Measurements from ENCODE around the gene SON.
A peak's percentile ranks its signal among the peaks of the same experiment; 100 is the strongest.

The SON gene

GRCh38 chr21:33578214-33578613 lies 35.4 kb downstream of the SON start:
- no peaks in the 10 kb centered on the region for H3K27me3 ChIP-seq (ENCODE audit: insufficient read depth, insufficient read length)
- no peak for DNase-seq (ENCODE audit: low read depth, low spot score)
- peaks cover 90% of the 10 kb centered on the region for H3K36me3 ChIP-seq (ENCODE audit: insufficient read depth, insufficient read length, low read length)
- TF ChIP-seq SUZ12 (IDR thresholded peaks at IDR 0.05; ENCODE audit: extremely low read depth, insufficient read depth, insufficient read length) (no peak), YY1 (IDR thresholded peaks at IDR 0.05; ENCODE audit: insufficient read depth, insufficient read length) (no peak), ZNF274 (IDR thresholded peaks at IDR 0.05; ENCODE audit: low read depth, low read length) (no peak)
- H3K4me3 ChIP-seq (ENCODE audit: insufficient read length, low read depth): no peak overlapping the region
- H3K9ac ChIP-seq (ENCODE audit: insufficient read length, low read depth): no peak overlapping the region
- no peaks in the 10 kb centered on the region for H3K4me1 ChIP-seq (ENCODE audit: insufficient read depth, insufficient read length)
- no peaks in the 10 kb centered on the region for H3K9me3 ChIP-seq (ENCODE audit: insufficient read depth, low read length)

GRCh38 chr21:33578959-33579542 lies 36.2 kb downstream of the SON start:
- Histone ChIP-seq H3K4me1 (ENCODE audit: insufficient read depth, insufficient read length) (no peaks in the 10 kb centered on the region), H3K9ac (ENCODE audit: insufficient read length, low read depth) (no peak overlapping the region), H3K36me3 (ENCODE audit: insufficient read depth, insufficient read length, low read length) (peaks cover 88% of the 10 kb centered on the region), H3K27me3 (ENCODE audit: insufficient read depth, insufficient read length) (no peaks in the 10 kb centered on the region), H3K4me3 (ENCODE audit: insufficient read length, low read depth) (no peak overlapping the region), H3K9me3 (ENCODE audit: insufficient read depth, low read length) (no peaks in the 10 kb centered on the region)
- DNase-seq (ENCODE audit: low read depth, low spot score): no peak
- TF ChIP-seq SUZ12 (IDR thresholded peaks at IDR 0.05; ENCODE audit: extremely low read depth, insufficient read depth, insufficient read length) (no peak), YY1 (IDR thresholded peaks at IDR 0.05; ENCODE audit: insufficient read depth, insufficient read length) (no peak), ZNF274 (IDR thresholded peaks at IDR 0.05; ENCODE audit: low read depth, low read length) (no peak)

GRCh38 chr21:33584455-33584854 lies 41.6 kb downstream of the SON start:
- no peak for DNase-seq (ENCODE audit: low read depth, low spot score)
- Histone ChIP-seq H3K4me3 (ENCODE audit: insufficient read length, low read depth) (no peak overlapping the region), H3K27me3 (ENCODE audit: insufficient read depth, insufficient read length) (no peaks in the 10 kb centered on the region), H3K36me3 (ENCODE audit: insufficient read depth, insufficient read length, low read length) (peaks cover 68% of the 10 kb centered on the region), H3K4me1 (ENCODE audit: insufficient read depth, insufficient read length) (no peaks in the 10 kb centered on the region), H3K9me3 (ENCODE audit: insufficient read depth, low read length) (no peaks in the 10 kb centered on the region), H3K9ac (ENCODE audit: insufficient read length, low read depth) (no peak overlapping the region)
- TF ChIP-seq YY1 (IDR thresholded peaks at IDR 0.05; ENCODE audit: insufficient read depth, insufficient read length): no peak
- TF ChIP-seq ZNF274 (IDR thresholded peaks at IDR 0.05; ENCODE audit: low read depth, low read length): no peak
- no peak for TF ChIP-seq SUZ12 (IDR thresholded peaks at IDR 0.05; ENCODE audit: extremely low read depth, insufficient read depth, insufficient read length)

GRCh38 chr21:33586927-33587326 lies 44.1 kb downstream of the SON start:
- H3K4me1 ChIP-seq (ENCODE audit: insufficient read depth, insufficient read length): no peaks in the 10 kb centered on the region
- no peaks in the 10 kb centered on the region for H3K9me3 ChIP-seq (ENCODE audit: insufficient read depth, low read length)
- peaks cover 48% of the 10 kb centered on the region for H3K36me3 ChIP-seq (ENCODE audit: insufficient read depth, insufficient read length, low read length)
- DNase-seq (ENCODE audit: low read depth, low spot score): no peak
- no peaks in the 10 kb centered on the region for H3K27me3 ChIP-seq (ENCODE audit: insufficient read depth, insufficient read length)
- H3K4me3 ChIP-seq (ENCODE audit: insufficient read length, low read depth): no peak overlapping the region
- H3K9ac ChIP-seq (ENCODE audit: insufficient read length, low read depth): peak overlapping the region; percentile 45
- TF ChIP-seq ZNF274 (IDR thresholded peaks at IDR 0.05; ENCODE audit: low read depth, low read length) (no peak), YY1 (IDR thresholded peaks at IDR 0.05; ENCODE audit: insufficient read depth, insufficient read length) (no peak), SUZ12 (IDR thresholded peaks at IDR 0.05; ENCODE audit: extremely low read depth, insufficient read depth, insufficient read length) (no peak)

GRCh38 chr21:33587792-33588484 lies 45.1 kb downstream of the SON start:
- Histone ChIP-seq H3K9ac (ENCODE audit: insufficient read length, low read depth) (peak overlapping the region; percentile 98), H3K4me1 (ENCODE audit: insufficient read depth, insufficient read length) (no peaks in the 10 kb centered on the region), H3K9me3 (ENCODE audit: insufficient read depth, low read length) (no peaks in the 10 kb centered on the region), H3K27me3 (ENCODE audit: insufficient read depth, insufficient read length) (no peaks in the 10 kb centered on the region), H3K4me3 (ENCODE audit: insufficient read length, low read depth) (peak overlapping the region; percentile 88), H3K36me3 (ENCODE audit: insufficient read depth, insufficient read length, low read length) (peaks cover 39% of the 10 kb centered on the region)
- DNase-seq (ENCODE audit: low read depth, low spot score): peak; percentile 25
- TF ChIP-seq ZNF274 (IDR thresholded peaks at IDR 0.05; ENCODE audit: low read depth, low read length): no peak
- no peak for TF ChIP-seq SUZ12 (IDR thresholded peaks at IDR 0.05; ENCODE audit: extremely low read depth, insufficient read depth, insufficient read length)
- TF ChIP-seq YY1 (IDR thresholded peaks at IDR 0.05; ENCODE audit: insufficient read depth, insufficient read length): no peak

- peak within 1 kb of the TSS; percentile 98 for H3K9ac ChIP-seq (ENCODE audit: insufficient read length, low read depth)
- H3K27me3 ChIP-seq (ENCODE audit: insufficient read depth, insufficient read length): no peaks in the 10 kb centered on the region
- no peaks in the 10 kb centered on the region for H3K9me3 ChIP-seq (ENCODE audit: insufficient read depth, low read length)
- DNase-seq (ENCODE audit: low read depth, low spot score): peak; percentile 76
- no peaks in the 10 kb centered on the region for H3K4me1 ChIP-seq (ENCODE audit: insufficient read depth, insufficient read length)
- TF ChIP-seq ZNF274 (IDR thresholded peaks at IDR 0.05; ENCODE audit: low read depth, low read length): no peak
- no peak for TF ChIP-seq SUZ12 (IDR thresholded peaks at IDR 0.05; ENCODE audit: extremely low read depth, insufficient read depth, insufficient read length)
- H3K4me3 ChIP-seq (ENCODE audit: insufficient read length, low read depth): peak within 1 kb of the TSS; percentile 88
- peaks cover 36% of the 10 kb centered on the region for H3K36me3 ChIP-seq (ENCODE audit: insufficient read depth, insufficient read length, low read length)
Measured at GRCh38 chr21:33588485-33589335, 45.9 kb downstream of the SON start, which contains the start of gene DONSON. TSS of gene DONSON (minus strand) at chr21:33588684. CDS start at chr21:33588641, 43 bp downstream.

- H3K36me3 ChIP-seq (ENCODE audit: insufficient read depth, insufficient read length, low read length): peaks cover 78% of the 10 kb centered on the region
- no peak for DNase-seq (ENCODE audit: low read depth, low spot score)
- no peak overlapping the region for H3K9ac ChIP-seq (ENCODE audit: insufficient read length, low read depth)
- H3K4me1 ChIP-seq (ENCODE audit: insufficient read depth, insufficient read length): no peaks in the 10 kb centered on the region
- H3K9me3 ChIP-seq (ENCODE audit: insufficient read depth, low read length): no peaks in the 10 kb centered on the region
- no peaks in the 10 kb centered on the region for H3K27me3 ChIP-seq (ENCODE audit: insufficient read depth, insufficient read length)
- TF ChIP-seq SUZ12 (IDR thresholded peaks at IDR 0.05; ENCODE audit: extremely low read depth, insufficient read depth, insufficient read length) (no peak), ZNF274 (IDR thresholded peaks at IDR 0.05; ENCODE audit: low read depth, low read length) (no peak), YY1 (IDR thresholded peaks at IDR 0.05; ENCODE audit: insufficient read depth, insufficient read length) (no peak)
- no peak overlapping the region for H3K4me3 ChIP-seq (ENCODE audit: insufficient read length, low read depth)
Measured at GRCh38 chr21:33598051-33598450, 55.2 kb downstream of the SON start.
